ENCODE results near the gene TENM4. TPM values are rescaled to one million over a fixed set of nuclear protein-coding genes. Genes with fewer than 3 reads are reported as not detected.
"Not testable (repeated sequence)": the region's sequence is repeated elsewhere in the genome, so short reads cannot be mapped to it uniquely, and the experiment has no call there.

The TENM4 gene
- total RNA-seq, 4 donors from 2014 or later = 31.4 to 44.5 (median 38.0) TPM

GRCh38 chr11:78986305-78986704 lies 454.5 kb downstream of the TENM4 start:
- WGBS = 91% methylated on average over 8 of the region's 8 CpGs
- H3K9me3 ChIP-seq = no peaks in the 10 kb centered on the region
- no peaks in the 10 kb centered on the region for H3K27me3 ChIP-seq
- no peak overlapping the region for H3K27ac ChIP-seq
- no peak overlapping the region for H3K4me3 ChIP-seq
- TF ChIP-seq POLR2A (IDR thresholded peaks at IDR 0.05) (no peak), POLR2AphosphoS5 (IDR thresholded peaks at IDR 0.05) (no peak), EP300 (IDR thresholded peaks at IDR 0.05) (no peak), CTCF (IDR thresholded peaks at IDR 0.05) (no peak)
- no peak for DNase-seq (ENCODE audit: low spot score in 2 of 2)
- no peaks in the 10 kb centered on the region for H3K4me1 ChIP-seq
- H3K36me3 ChIP-seq = no peaks in the 10 kb centered on the region

GRCh38 chr11:78985663-78986062 lies 455.2 kb downstream of the TENM4 start:
- Histone ChIP-seq H3K27ac (no peak overlapping the region), H3K4me1 (no peaks in the 10 kb centered on the region), H3K9me3 (no peaks in the 10 kb centered on the region), H3K4me3 (no peak overlapping the region), H3K27me3 (no peaks in the 10 kb centered on the region), H3K36me3 (no peaks in the 10 kb centered on the region)
- DNase-seq (ENCODE audit: low spot score in 2 of 2) = no peak
- 41% methylated on average over 3 of the region's 3 CpGs for WGBS
- no peak for TF ChIP-seq EP300 (IDR thresholded peaks at IDR 0.05)

- H3K27me3 ChIP-seq = no peaks in the 10 kb centered on the region
- no peaks in the 10 kb centered on the region for H3K9me3 ChIP-seq
- TF ChIP-seq CTCF (IDR thresholded peaks at IDR 0.05) (no peak), POLR2A (IDR thresholded peaks at IDR 0.05) (no peak), POLR2AphosphoS5 (IDR thresholded peaks at IDR 0.05) (no peak), EP300 (IDR thresholded peaks at IDR 0.05) (no peak)
- H3K4me3 ChIP-seq = no peak overlapping the region
- WGBS = 77% methylated on average over 3 of the region's 4 CpGs
- no peaks in the 10 kb centered on the region for H3K36me3 ChIP-seq
- H3K4me1 ChIP-seq = no peaks in the 10 kb centered on the region
- H3K27ac ChIP-seq = no peak overlapping the region
- no peak for DNase-seq (ENCODE audit: low spot score in 2 of 2)
Measured at GRCh38 chr11:78982473-78982872, 458.4 kb downstream of the TENM4 start.

- DNase-seq (ENCODE audit: low spot score in 2 of 2) = no peak
- Histone ChIP-seq H3K9me3 (no peaks in the 10 kb centered on the region), H3K27ac (no peak overlapping the region), H3K4me3 (no peak overlapping the region), H3K4me1 (no peaks in the 10 kb centered on the region), H3K27me3 (no peaks in the 10 kb centered on the region), H3K36me3 (no peaks in the 10 kb centered on the region)
- TF ChIP-seq POLR2A (IDR thresholded peaks at IDR 0.05) = no peak
- 80% methylated on average over 3 of the region's 3 CpGs for WGBS
Measured at GRCh38 chr11:78981153-78981552, 459.7 kb downstream of the TENM4 start.

GRCh38 chr11:78978831-78979230 lies 462.0 kb downstream of the TENM4 start:
- TF ChIP-seq POLR2AphosphoS5 (IDR thresholded peaks at IDR 0.05) (no peak), POLR2A (IDR thresholded peaks at IDR 0.05) (no peak)
- H3K27me3 ChIP-seq = no peaks in the 10 kb centered on the region
- no peak overlapping the region for H3K27ac ChIP-seq
- no peak for DNase-seq (ENCODE audit: low spot score in 2 of 2)
- no peaks in the 10 kb centered on the region for H3K4me1 ChIP-seq
- WGBS = 78% methylated on average over 2 of the region's 2 CpGs
- no peak overlapping the region for H3K4me3 ChIP-seq
- H3K9me3 ChIP-seq = no peaks in the 10 kb centered on the region
- no peaks in the 10 kb centered on the region for H3K36me3 ChIP-seq

GRCh38 chr11:78977848-78978247 lies 463.0 kb downstream of the TENM4 start:
- DNase-seq (ENCODE audit: low spot score in 2 of 2); H3K36me3 ChIP-seq; H3K4me1 ChIP-seq; H3K9me3 ChIP-seq; H3K27ac ChIP-seq; H3K4me3 ChIP-seq; H3K27me3 ChIP-seq: not testable (repeated sequence)
- WGBS = 86% methylated on average over 3 of the region's 3 CpGs

GRCh38 chr11:78977009-78977408 lies 463.8 kb downstream of the TENM4 start:
- H3K36me3 ChIP-seq = no peaks in the 10 kb centered on the region
- H3K27ac ChIP-seq = no peak overlapping the region
- no peak overlapping the region for H3K4me3 ChIP-seq
- no peaks in the 10 kb centered on the region for H3K9me3 ChIP-seq
- no peaks in the 10 kb centered on the region for H3K27me3 ChIP-seq
- 95% methylated on average over 3 of the region's 3 CpGs for WGBS
- H3K4me1 ChIP-seq = no peaks in the 10 kb centered on the region
- TF ChIP-seq POLR2AphosphoS5 (IDR thresholded peaks at IDR 0.05) (no peak), POLR2A (IDR thresholded peaks at IDR 0.05) (no peak), CTCF (IDR thresholded peaks at IDR 0.05) (no peak), EP300 (IDR thresholded peaks at IDR 0.05) (no peak)
- DNase-seq (ENCODE audit: low spot score in 2 of 2) = no peak
